Measurements from ENCODE around the gene FREM3. TPM values are rescaled to one million over a fixed set of nuclear protein-coding genes. Genes with fewer than 3 reads are reported as not detected.
"Not testable (repeated sequence)": the region's sequence is repeated elsewhere in the genome, so short reads cannot be mapped to it uniquely, and the experiment has no call there.

Gene FREM3
- total and polyA plus RNA-seq, 4 donors = under 0.01 to 2.3 (median 0.12) TPM; not detected in 1

GRCh38 chr4:143726714-143727113 is 26.2 kb upstream of the FREM3 start:
- H3K36me3 ChIP-seq (ENCODE audit: control insufficient read depth in 4 of 4, insufficient read depth in 4 of 4, low read length in 4 of 4) = no peaks in the 10 kb centered on the region
- no peaks in the 10 kb centered on the region for H3K4me1 ChIP-seq (ENCODE audit: control insufficient read depth in 5 of 5, insufficient read depth in 5 of 5, low read length in 5 of 5)
- H3K4me3 ChIP-seq = no peak overlapping the region
- no peaks in the 10 kb centered on the region for H3K9me3 ChIP-seq (ENCODE audit: control insufficient read depth in 4 of 4, insufficient read depth in 3 of 4, low read length in 3 of 4)
- ATAC-seq (ENCODE audit: insufficient read depth, low FRiP score) = no peak
- H3K27me3 ChIP-seq (ENCODE audit: control insufficient read depth in 3 of 3, insufficient read depth in 3 of 3, low read length in 2 of 3) = no peaks in the 10 kb centered on the region
- no peak overlapping the region for H3K27ac ChIP-seq (ENCODE audit: low read depth in 1 of 2, low read length in 1 of 2)
- DNase-seq = no peak
- 82 to 100% methylated on average over 1 of the region's 1 CpG for WGBS, 2 donors
- no peak overlapping the region for H3K9ac ChIP-seq (ENCODE audit: insufficient read depth in 1 of 2, low read length in 2 of 2)
- TF ChIP-seq CTCF (IDR thresholded peaks at IDR 0.05; ENCODE audit: control extremely low read depth, extremely low read depth) = no peak

- no peaks in the 10 kb centered on the region for H3K27me3 ChIP-seq (ENCODE audit: control insufficient read depth in 3 of 3, insufficient read depth in 3 of 3, low read length in 2 of 3)
- no peak overlapping the region for H3K27ac ChIP-seq (ENCODE audit: low read depth in 1 of 2, low read length in 1 of 2)
- H3K4me3 ChIP-seq = no peak overlapping the region
- H3K4me1 ChIP-seq (ENCODE audit: control insufficient read depth in 5 of 5, insufficient read depth in 5 of 5, low read length in 5 of 5) = no peaks in the 10 kb centered on the region
- DNase-seq = no peak
- no peak overlapping the region for H3K9ac ChIP-seq (ENCODE audit: insufficient read depth in 1 of 2, low read length in 2 of 2)
- TF ChIP-seq CTCF (IDR thresholded peaks at IDR 0.05; ENCODE audit: control extremely low read depth, extremely low read depth) = no peak
- ATAC-seq (ENCODE audit: insufficient read depth, low FRiP score) = no peak
- no peaks in the 10 kb centered on the region for H3K9me3 ChIP-seq (ENCODE audit: control insufficient read depth in 4 of 4, insufficient read depth in 3 of 4, low read length in 3 of 4)
- WGBS, 2 donors = 80 to 82% methylated on average over 1 of the region's 1 CpG
- no peaks in the 10 kb centered on the region for H3K36me3 ChIP-seq (ENCODE audit: control insufficient read depth in 4 of 4, insufficient read depth in 4 of 4, low read length in 4 of 4)
Observed at GRCh38 chr4:143721317-143721716, 20.8 kb upstream of the FREM3 start.

GRCh38 chr4:143718748-143719147 is 18.3 kb upstream of the FREM3 start:
- not testable (repeated sequence) for DNase-seq; H3K27me3 ChIP-seq (ENCODE audit: control insufficient read depth in 3 of 3, insufficient read depth in 3 of 3, low read length in 2 of 3); H3K9ac ChIP-seq (ENCODE audit: insufficient read depth in 1 of 2, low read length in 2 of 2); H3K9me3 ChIP-seq (ENCODE audit: control insufficient read depth in 4 of 4, insufficient read depth in 3 of 4, low read length in 3 of 4); H3K4me3 ChIP-seq; H3K27ac ChIP-seq (ENCODE audit: low read depth in 1 of 2, low read length in 1 of 2); H3K36me3 ChIP-seq (ENCODE audit: control insufficient read depth in 4 of 4, insufficient read depth in 4 of 4, low read length in 4 of 4); H3K4me1 ChIP-seq (ENCODE audit: control insufficient read depth in 5 of 5, insufficient read depth in 5 of 5, low read length in 5 of 5); ATAC-seq (ENCODE audit: insufficient read depth, low FRiP score)
- WGBS, 2 donors = no CpG with 5 or more reads among the region's 1 CpG

- Histone ChIP-seq H3K4me1 (ENCODE audit: control insufficient read depth in 5 of 5, insufficient read depth in 5 of 5, low read length in 5 of 5) (peaks cover 0 to 9% (median 0%) of the 10 kb centered on the region in 5 donors), H3K9ac (ENCODE audit: insufficient read depth in 1 of 2, low read length in 2 of 2) (no peak overlapping the region), H3K4me3 (no peak overlapping the region), H3K36me3 (ENCODE audit: control insufficient read depth in 4 of 4, insufficient read depth in 4 of 4, low read length in 4 of 4) (no peaks in the 10 kb centered on the region), H3K27me3 (ENCODE audit: control insufficient read depth in 3 of 3, insufficient read depth in 3 of 3, low read length in 2 of 3) (no peaks in the 10 kb centered on the region), H3K9me3 (ENCODE audit: control insufficient read depth in 4 of 4, insufficient read depth in 3 of 4, low read length in 3 of 4) (no peaks in the 10 kb centered on the region), H3K27ac (ENCODE audit: low read depth in 1 of 2, low read length in 1 of 2) (no peak overlapping the region)
- WGBS, 2 donors = 85 to 90% methylated on average over 2 of the region's 2 CpGs
- no peak for TF ChIP-seq CTCF (IDR thresholded peaks at IDR 0.05; ENCODE audit: control extremely low read depth, extremely low read depth)
- ATAC-seq (ENCODE audit: insufficient read depth, low FRiP score) (no peak), DNase-seq (no peak)
Observed at GRCh38 chr4:143713955-143714625, 13.6 kb upstream of the FREM3 start.
